GM18951 (cell line): ENCODE data around the gene C9orf72.

Source experiments
- POLR2A ChIP-seq: IDR thresholded peaks from 4 replicates; pipeline ENCODE4 v1.6.1; 2011; ENCODE audit warnings: mild to moderate bottlenecking; ENCODE audit not compliant: insufficient read length, insufficient read depth; ENCODE audit errors: extremely low read depth
- in situ Hi-C: fragments of 300-500 bp; cut with MboI; formaldehyde crosslinking; loops from one replicate; pipeline ENCODE4 v1.12.0; 2022; ENCODE audit warnings: low sequenced_read_pairs, mixed read lengths, inconsistent platforms; ENCODE audit not compliant: unreplicated experiment

The C9orf72 gene

DNA sequence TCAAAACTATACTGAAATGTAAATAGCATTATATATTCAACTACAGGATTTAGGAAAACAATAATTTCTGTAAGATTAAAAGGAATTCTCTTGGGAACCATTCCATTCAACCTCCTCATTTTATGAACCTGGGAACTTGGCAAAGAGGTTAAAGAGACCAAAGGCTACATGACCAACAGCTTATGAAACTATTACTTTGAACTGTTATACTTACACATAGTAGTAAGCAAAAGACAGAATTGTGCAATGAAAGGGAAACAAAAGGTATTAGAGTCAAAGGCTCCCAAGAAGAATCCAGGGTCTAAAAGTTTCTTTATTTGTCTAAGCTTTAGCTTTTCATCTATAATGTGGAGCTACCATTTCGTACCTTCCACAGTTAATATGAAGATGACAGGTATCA is 7.2 kb downstream of the C9orf72 start:
- in situ Hi-C loops = no loop called here

DNA sequence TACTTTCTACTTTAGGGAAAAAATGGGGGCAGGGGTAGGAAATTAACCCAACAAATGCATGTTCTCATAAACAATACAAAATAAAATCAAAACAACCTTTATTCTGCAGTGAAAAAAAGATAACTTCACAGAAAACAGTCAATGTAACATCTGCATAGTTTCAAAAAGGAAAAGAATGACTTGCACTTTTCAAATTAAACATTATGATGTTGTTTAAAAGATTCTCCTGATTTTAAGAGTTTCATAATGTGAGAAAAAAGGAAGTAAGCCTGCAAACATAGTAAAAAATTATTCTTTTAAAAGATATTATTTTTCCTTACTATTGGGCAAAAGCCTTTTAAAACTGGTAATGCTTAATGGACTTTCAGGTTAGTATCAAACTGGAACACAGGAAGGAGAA is 7.6 kb downstream of the C9orf72 start:
- in situ Hi-C loops = no loop called here

More for the DNA sequence above, 7.2 kb downstream of the C9orf72 start:
- TF ChIP-seq POLR2A = no peak

DNA sequence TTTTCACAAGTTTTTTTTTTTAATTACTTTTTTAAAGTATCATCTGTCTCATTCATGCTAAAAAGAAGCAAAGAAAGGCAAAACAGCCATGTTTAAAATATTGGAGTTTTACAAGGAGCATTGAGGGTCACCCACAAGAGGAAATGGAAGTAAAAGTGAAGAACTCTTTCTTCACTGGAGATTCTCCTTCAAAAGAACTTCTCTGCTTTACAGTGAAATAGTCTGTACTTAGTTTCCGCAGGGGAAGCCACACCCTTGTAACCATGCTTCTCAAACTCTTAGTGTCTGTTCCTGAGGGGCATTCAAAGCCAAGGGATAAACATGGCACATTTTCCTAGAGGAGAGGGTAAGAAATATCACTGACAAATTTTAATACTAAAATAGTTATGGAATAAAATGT is 8.6 kb downstream of the C9orf72 start:
- in situ Hi-C loops = no loop called here
- no peak for TF ChIP-seq POLR2A

More for the DNA sequence above, 7.6 kb downstream of the C9orf72 start:
- no peak for TF ChIP-seq POLR2A

DNA sequence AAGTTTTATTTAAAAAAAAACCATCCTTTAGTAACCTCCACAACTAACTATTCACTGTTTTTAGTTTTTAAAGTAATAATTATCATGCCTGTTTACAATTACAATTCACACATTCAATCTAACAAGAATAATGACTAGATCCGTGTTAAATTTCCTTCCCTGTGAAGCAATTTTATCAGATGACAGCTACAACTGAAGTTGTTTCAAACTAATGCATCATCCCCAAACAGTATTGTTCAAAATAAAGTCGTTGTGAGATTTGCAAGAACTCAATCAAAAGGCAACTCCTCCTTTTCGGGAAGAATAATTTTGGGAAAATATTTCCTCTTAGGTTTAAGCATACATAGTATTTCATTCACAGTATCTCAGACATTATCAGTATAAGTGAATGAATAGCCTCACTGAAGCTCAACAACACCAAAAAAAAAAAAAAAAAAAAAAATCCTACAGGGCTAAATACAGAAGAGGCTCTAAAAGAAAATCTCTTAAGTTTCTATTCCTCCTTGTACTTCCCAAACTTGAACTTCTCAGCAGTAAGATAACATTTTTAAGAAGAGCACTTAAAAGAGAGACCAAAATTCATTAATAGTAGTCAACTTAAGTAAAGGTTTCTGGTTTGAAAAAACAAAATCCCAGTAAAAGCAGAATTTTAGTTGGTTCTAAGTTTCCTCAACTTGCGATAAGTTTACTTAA is 9.4 kb downstream of the C9orf72 start:
- in situ Hi-C loops = no loop called here

DNA sequence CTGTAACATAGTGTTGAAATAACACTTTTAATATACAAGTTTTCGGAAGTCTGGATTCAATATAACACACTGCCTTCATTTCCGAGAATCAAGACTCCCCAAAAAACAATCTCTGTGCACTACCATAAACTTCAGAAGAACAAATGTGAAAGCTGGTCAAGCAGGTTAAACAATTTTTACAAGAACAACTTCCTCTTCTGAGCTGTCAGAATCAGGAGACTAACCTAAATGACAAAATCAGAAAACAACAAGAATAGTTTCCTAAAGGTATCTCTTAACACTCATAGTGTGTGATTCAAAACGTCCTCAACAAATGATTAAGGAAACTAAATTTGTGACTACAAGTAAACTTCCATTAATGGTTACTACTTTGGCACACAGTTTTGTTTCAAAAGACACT is 11.6 kb downstream of the C9orf72 start:
- in situ Hi-C loops = no loop called here
- no peak for TF ChIP-seq POLR2A

More for the DNA sequence above, 9.4 kb downstream of the C9orf72 start:
- no peak for TF ChIP-seq POLR2A

DNA sequence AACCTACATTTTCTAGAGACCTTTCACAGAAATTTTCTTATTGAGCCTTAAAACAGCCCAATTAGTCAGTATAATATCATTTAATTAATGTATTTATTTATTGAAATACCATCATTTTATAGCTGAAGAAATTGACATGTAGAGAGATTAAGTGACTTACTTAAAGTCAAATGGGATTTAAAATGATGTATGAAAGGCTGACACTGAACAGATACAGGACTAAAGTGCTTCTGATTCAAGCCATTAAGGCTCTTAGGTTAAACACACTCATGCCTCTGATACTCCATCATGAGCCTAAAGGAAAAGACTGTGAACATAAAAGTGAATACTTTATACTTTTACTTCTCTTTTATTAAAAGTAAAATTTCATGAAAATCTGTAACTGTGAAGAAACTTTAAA is 12.8 kb downstream of the C9orf72 start:
- in situ Hi-C loops = no loop called here
- TF ChIP-seq POLR2A = no peak

DNA sequence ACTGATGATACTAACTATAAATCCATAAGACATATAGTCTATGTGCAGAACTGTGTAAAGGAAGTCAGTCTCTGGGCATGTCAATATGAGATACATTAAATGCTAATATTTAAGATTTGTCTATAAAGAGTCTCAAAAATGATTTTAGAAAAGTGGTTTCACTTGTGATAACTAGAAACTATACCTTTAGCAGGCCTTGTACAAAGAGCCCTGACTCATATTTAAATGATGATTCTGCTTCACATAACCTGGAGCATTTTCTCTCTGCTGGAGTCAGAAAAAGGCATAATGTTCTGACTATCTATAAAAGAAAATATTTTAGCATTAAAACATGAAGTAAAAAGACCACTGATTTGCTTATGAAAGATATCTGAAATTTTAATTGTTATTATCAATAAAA is 15.0 kb downstream of the C9orf72 start:
- no peak for TF ChIP-seq POLR2A
- in situ Hi-C loops = no loop called here

DNA sequence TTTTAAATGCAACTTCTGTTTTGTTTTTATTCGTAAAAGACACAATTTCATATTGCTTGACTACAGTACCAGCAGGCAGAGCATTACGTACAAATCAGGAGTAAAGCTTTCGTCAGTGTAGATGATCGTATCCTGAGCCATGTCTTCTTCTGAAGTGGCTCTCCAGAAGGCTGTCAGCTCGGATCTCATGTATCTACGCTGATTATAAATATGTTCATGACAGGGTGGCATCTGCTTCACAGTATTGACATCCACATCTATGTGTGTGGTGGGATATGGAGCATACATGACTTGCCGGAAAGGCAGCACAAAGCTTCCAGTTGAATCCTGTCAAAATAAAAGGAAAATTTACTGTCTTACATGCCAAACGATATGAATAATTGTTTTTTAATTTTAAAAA is 16.8 kb downstream of the C9orf72 start:
- no peak for TF ChIP-seq POLR2A
- in situ Hi-C loops = no loop called here

DNA sequence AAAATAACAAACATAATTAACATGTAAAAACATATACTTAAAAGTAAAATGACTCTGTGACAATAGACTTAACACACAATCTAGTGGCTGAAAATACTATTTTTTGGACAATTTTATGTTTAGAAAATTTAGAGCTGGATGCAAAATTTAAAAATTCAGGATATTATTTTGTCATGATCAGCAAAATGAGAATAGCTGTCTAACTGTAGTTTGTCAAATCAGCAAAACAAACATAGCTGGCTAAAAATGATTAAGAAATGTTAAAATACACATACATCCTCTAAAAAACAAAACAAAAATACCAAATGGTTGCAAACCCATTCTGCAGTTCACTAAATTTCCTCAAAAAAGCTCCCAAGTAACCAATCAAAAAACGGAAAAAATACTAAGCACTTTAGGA is 18.6 kb downstream of the C9orf72 start:
- in situ Hi-C loops = no loop called here
- TF ChIP-seq POLR2A = no peak

DNA sequence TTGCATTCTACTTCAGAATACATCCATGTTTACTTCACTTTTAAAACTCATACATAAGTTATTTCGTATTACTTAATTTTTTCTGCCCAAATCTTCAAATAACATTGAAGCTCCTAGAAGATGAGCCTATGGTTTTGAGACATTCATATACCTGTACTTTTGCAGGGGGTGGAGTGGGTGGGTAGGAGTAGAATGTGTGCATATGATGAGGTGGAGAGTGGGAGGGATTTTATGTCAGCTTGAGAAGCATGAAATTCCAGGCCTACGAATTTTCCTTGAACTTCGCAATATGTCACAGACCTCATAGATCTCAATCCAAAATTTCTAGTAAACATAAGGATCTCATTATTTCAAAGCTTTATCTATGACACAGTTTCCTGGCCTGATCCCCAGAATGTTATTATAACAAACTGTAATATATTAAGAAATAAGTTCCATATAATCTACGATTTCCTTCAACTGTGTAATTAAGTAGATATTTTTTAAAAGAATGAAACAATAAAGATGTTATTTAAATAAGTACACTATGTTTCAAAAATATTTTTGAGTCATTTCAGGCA is 24.0 kb downstream of the C9orf72 start:
- no peak for TF ChIP-seq POLR2A
- in situ Hi-C loops = loop anchor here (25.0 kb wide), 1 partner anchor 512 kb away; no protein-coding TSS in a partner anchor

DNA sequence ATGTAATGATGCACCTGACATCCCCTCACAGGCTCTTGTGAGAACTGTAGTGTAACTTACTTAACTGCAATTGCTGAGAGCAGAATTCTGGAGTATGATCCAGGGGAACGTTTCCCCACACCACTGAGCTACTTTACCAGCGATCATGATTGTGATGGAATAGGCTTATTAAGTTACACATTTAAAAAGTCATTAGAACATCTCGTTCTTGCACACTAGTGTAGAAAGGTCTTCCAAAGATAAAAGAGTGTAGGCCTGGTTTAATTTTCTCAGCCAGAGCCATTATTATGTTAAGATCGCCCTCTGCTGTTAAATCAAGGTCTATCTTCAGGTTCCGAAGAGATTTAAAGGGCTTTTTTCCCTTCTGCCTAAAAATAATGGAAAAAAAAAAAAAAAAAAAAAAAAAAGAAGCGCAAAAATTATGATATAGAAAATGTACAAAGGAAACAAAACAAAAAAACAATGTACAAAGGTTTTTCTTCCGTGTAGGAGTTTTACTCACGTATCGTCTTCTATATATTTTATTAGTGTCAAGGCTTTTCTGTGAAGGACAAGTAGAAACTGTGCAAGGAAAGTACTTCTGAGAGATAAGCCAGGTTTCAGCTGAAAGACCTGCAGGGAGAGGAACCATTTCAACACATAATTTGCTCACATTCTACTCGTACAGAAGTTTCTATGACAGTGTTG is 25.1 kb downstream of the C9orf72 start:
- TF ChIP-seq POLR2A = no peak
- in situ Hi-C loops = loop anchor here (25.0 kb wide), 1 partner anchor 511 kb away; no protein-coding TSS in a partner anchor

DNA sequence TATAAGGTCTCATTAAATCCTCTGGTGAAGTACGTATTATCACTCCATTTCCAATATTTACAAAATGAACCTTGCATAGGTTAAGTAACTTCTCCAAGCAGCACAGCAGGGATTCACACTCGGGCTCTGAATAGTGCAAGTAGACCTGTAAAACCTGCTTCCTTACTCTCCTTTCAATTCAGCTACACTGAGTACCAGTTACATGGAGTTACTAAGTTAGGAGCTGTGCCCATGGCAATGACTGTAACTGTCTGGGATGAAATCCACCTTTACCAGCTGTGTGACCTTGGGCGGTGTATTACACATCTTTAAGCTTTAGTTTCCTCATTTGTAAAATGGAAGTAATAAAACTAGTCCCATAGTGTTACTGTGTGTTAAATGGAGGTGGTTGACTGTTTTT is 27.8 kb downstream of the C9orf72 start:
- in situ Hi-C loops = loop anchor here (25.0 kb wide), 1 partner anchor 508 kb away; no protein-coding TSS in a partner anchor
- no peak for TF ChIP-seq POLR2A

DNA sequence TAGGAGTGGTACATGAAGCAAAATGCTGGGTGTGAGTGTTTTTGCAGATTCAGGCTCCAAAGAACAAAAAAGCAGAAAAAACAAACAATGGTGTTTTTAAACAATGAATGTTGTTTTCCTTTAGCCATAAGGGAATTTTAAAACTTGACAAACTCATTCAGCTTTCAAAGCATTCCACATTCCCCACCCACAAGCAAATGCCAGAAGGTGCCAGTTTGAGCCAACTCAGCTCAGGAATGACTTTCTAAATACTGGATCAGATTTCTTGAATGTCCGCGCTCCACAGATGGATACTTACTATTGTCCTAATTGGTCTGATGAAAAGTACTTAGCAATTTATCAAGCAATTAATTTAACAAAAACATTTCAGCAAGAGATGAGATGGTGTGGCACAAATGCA is 30.8 kb downstream of the C9orf72 start:
- no peak for TF ChIP-seq POLR2A
- in situ Hi-C loops = loop anchor here (5.0 to 25.0 kb wide), 2 partner anchors 205 to 505 kb away; no protein-coding TSS in a partner anchor
